T-helper 1 cell (primary cell): ENCODE results near the gene SLC39A5.
"Not testable (repeated sequence)": the region's sequence is repeated elsewhere in the genome, so short reads cannot be mapped to it uniquely, and the experiment has no call there.

Source experiments
- DNase-seq, 5 donors: peaks; one replicate each; pipeline ENCODE4 v3.0.0-alpha.2; 2012 to 2020

Gene SLC39A5

DNA sequence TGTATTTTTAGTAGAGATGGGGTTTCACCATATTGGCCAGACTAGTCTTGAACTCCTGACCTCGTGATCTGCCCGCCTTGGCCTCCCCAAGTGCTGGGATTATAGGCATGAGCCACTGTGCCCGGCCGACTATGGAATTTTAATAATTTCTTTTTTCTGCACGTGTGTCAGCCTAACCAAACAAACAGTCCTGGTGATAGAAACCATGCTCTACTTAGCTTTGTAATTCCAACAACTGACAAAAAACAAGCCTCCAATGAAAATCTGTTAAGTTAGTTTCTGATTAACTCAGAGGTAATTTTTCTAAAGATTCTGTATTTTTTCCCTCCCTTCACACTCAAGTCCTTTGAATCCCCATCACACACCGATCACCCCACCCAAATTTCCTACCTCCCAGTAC, 52.2 kb downstream of the SLC39A5 start:
- DNase-seq, result no peak

GRCh38 chr12:56282579-56282978, 52.7 kb downstream of the SLC39A5 start:
- no peak for DNase-seq

GRCh38 chr12:56284263-56284662, 54.4 kb downstream of the SLC39A5 start:
- DNase-seq, result not testable (repeated sequence)

- no peak for DNase-seq
Observed at GRCh38 chr12:56286044-56286830, 56.4 kb downstream of the SLC39A5 start.
